Right lobe of liver (tissue), 4 donors: ENCODE data around the gene TARDBP.

Experiments
- CTCF ChIP-seq, 4 donors: fragments of 200-600 bp in 3 of 4; fragments of 450-650 bp in 1 of 4; IDR thresholded peaks; one replicate each; pipeline versions ENCODE4 v1.5.1 to v1.8.0; 2016 to 2022; ENCODE audit warnings: antibody characterized with exemption in 4 of 4, mild to moderate bottlenecking in 2 of 4
- POLR2A ChIP-seq: fragments of 450-650 bp; IDR thresholded peaks from one replicate; pipeline ENCODE4 v1.6.1; 2017; ENCODE audit warnings: antibody characterized with exemption, mild to moderate bottlenecking
- donor health status: DM: no; HTN: no; CAD: no.
- donor health status: DM: no; HTN: no; CAD: no.
- donor health status: DM: no; HTN: yes; CAD: no.

GRCh38 chr1:10989095-10989494, 23.4 kb upstream of the TARDBP start:
- TF ChIP-seq CTCF (IDR thresholded peaks at IDR 0.05), result no peak
- no peak for TF ChIP-seq POLR2A
